ENCODE measurements around the gene AFF3.

AFF3 gene

DNA sequence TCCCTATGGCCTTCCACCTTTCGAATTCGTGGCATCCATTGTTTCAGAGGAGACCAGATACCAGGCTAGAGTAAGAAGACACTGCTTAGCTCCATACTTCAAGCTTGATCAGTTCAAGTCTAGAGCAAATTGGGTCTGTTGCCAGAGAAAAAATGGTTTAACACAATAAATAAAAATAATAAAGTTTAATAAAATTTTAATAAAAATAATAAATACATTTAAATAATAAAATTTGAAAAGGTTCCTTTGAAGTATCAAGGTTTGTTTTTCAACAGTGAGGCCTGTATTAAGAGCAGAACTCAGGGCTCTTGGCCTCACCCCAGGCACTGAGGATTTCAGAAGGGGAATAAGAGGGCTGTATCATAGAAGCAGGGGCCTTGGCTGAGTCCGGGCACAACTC lies 547.0 kb downstream of the AFF3 start:
- H3K4ac ChIP-seq (ENCODE audit: low read depth in 1 of 2, low read length in 2 of 2), result no peak overlapping the region
- no peak overlapping the region for H3K23ac ChIP-seq (ENCODE audit: low read length in 2 of 2)
- WGBS, result 98% methylated on average over 3 of the region's 3 CpGs
- no peaks in the 10 kb centered on the region for H3K9me3 ChIP-seq (ENCODE audit: control insufficient read depth, low read length)
- peaks cover 7% of the 10 kb centered on the region for H3K4me1 ChIP-seq (ENCODE audit: control insufficient read depth, insufficient read depth, low read depth, low read length)
- no peak overlapping the region for H3K9ac ChIP-seq (ENCODE audit: low read length)
- no peak overlapping the region for H3K18ac ChIP-seq (ENCODE audit: low read depth in 1 of 2, low read length in 2 of 2)
- no peak overlapping the region for H2BK15ac ChIP-seq (ENCODE audit: low read depth, poor library complexity, severe bottlenecking)
- H3K27me3 ChIP-seq (ENCODE audit: control insufficient read depth in 1 of 2, insufficient read depth in 1 of 2, low read length in 2 of 2), result peaks cover 0 to 39% of the 10 kb centered on the region in 2 experiments
- H3K79me1 ChIP-seq (replicated peaks; ENCODE audit: low read length, poor library complexity, severe bottlenecking), result peaks cover 21% of the 10 kb centered on the region
- no peak overlapping the region for H3K14ac ChIP-seq (ENCODE audit: low read length in 2 of 2)
- no peak overlapping the region for H3K27ac ChIP-seq (ENCODE audit: low read length, poor library complexity, severe bottlenecking)
- H4K91ac ChIP-seq (ENCODE audit: low read length), result no peak overlapping the region
- no peak overlapping the region for H2AFZ ChIP-seq (ENCODE audit: low read depth, low read length)
- H3K36me3 ChIP-seq (ENCODE audit: control insufficient read depth in 1 of 2, insufficient read depth in 2 of 2, low read depth in 1 of 2, low read length in 2 of 2), result peaks cover 0 to 34% of the 10 kb centered on the region in 2 experiments
- no peak overlapping the region for H3K4me2 ChIP-seq (ENCODE audit: low read length, poor library complexity, severe bottlenecking)
- no peak for DNase-seq
- no peak overlapping the region for H2BK120ac ChIP-seq (ENCODE audit: low read depth, low read length)
- no peak overlapping the region for H3K4me3 ChIP-seq (ENCODE audit: insufficient read depth in 1 of 2, low read depth in 1 of 2, low read length in 2 of 2)
- no peak overlapping the region for H2BK5ac ChIP-seq (ENCODE audit: low read depth, low read length, poor library complexity, severe bottlenecking)
- no peak overlapping the region for H2AK5ac ChIP-seq (ENCODE audit: low read length, severe bottlenecking)
- H4K8ac ChIP-seq (ENCODE audit: low read length), result no peak overlapping the region
- no peak overlapping the region for H2BK12ac ChIP-seq (ENCODE audit: low read length in 2 of 2)

DNA sequence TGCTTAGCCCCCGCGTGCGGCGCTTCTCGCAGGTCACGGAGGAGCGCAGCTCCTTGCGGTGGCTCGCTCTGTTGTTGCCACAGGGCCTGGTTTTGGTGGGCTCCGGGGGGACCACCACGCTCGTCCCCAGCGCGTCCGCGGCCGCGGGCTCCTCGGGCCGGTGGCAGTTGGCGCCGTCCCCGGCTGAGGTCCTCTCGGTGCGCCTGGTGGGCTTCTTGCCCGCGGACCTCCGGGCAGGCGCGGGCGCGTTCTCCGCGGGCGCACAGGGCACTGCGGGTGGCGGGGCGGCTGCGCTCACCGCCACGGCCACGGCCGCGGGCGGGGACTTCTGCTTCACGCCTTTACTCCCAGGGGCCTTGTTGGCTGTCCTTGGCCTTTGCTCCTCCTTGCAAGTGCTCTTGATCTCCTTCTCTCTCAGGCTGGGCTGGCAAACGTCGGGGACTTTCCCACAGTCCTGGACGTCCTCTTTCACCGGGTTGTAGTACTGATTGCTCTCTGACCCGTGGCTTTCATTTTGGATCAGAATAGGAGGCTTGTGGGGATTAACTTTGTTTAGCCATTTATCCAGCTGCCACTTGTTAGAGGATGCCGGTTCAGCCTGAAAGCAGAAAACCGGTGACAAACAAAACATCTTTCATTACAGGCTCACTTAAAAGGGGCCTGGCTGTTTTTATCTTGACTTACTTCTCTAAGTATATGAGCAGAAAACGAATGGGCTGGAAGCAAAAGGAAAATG lies 548.5 kb downstream of the AFF3 start:
- H3K9me3 ChIP-seq (ENCODE audit: control insufficient read depth, low read length), result no peaks in the 10 kb centered on the region
- peak; percentile 61 for DNase-seq
- H3K4me3 ChIP-seq (ENCODE audit: insufficient read depth in 1 of 2, low read depth in 1 of 2, low read length in 2 of 2), result no peak overlapping the region
- H3K79me1 ChIP-seq (replicated peaks; ENCODE audit: low read length, poor library complexity, severe bottlenecking), result peaks cover 29% of the 10 kb centered on the region
- peaks cover 0 to 41% of the 10 kb centered on the region in 2 experiments for H3K36me3 ChIP-seq (ENCODE audit: control insufficient read depth in 1 of 2, insufficient read depth in 2 of 2, low read depth in 1 of 2, low read length in 2 of 2)
- H3K4me1 ChIP-seq (ENCODE audit: control insufficient read depth, insufficient read depth, low read depth, low read length), result peaks cover 3% of the 10 kb centered on the region
- no peak overlapping the region for H3K9ac ChIP-seq (ENCODE audit: low read length)
- H3K27ac ChIP-seq (ENCODE audit: low read length, poor library complexity, severe bottlenecking), result no peak overlapping the region
- no peak overlapping the region for H3K4ac ChIP-seq (ENCODE audit: low read depth in 1 of 2, low read length in 2 of 2)
- H2AK5ac ChIP-seq (ENCODE audit: low read length, severe bottlenecking), result no peak overlapping the region
- WGBS, result 89% methylated on average over 54 of the region's 54 CpGs
- H3K4me2 ChIP-seq (ENCODE audit: low read length, poor library complexity, severe bottlenecking), result no peak overlapping the region
- H3K18ac ChIP-seq (ENCODE audit: low read depth in 1 of 2, low read length in 2 of 2), result no peak overlapping the region
- no peak overlapping the region for H2BK5ac ChIP-seq (ENCODE audit: low read depth, low read length, poor library complexity, severe bottlenecking)
- H4K8ac ChIP-seq (ENCODE audit: low read length), result no peak overlapping the region
- H2BK12ac ChIP-seq (ENCODE audit: low read length in 2 of 2), result no peak overlapping the region
- no peak overlapping the region for H2AFZ ChIP-seq (ENCODE audit: low read depth, low read length)
- peaks cover 0 to 31% of the 10 kb centered on the region in 2 experiments for H3K27me3 ChIP-seq (ENCODE audit: control insufficient read depth in 1 of 2, insufficient read depth in 1 of 2, low read length in 2 of 2)
- H3K23ac ChIP-seq (ENCODE audit: low read length in 2 of 2), result no peak overlapping the region
- no peak overlapping the region for H2BK15ac ChIP-seq (ENCODE audit: low read depth, poor library complexity, severe bottlenecking)
- no peak overlapping the region for H2BK120ac ChIP-seq (ENCODE audit: low read depth, low read length)
- H4K91ac ChIP-seq (ENCODE audit: low read length), result no peak overlapping the region
- no peak overlapping the region for H3K14ac ChIP-seq (ENCODE audit: low read length in 2 of 2)

DNA sequence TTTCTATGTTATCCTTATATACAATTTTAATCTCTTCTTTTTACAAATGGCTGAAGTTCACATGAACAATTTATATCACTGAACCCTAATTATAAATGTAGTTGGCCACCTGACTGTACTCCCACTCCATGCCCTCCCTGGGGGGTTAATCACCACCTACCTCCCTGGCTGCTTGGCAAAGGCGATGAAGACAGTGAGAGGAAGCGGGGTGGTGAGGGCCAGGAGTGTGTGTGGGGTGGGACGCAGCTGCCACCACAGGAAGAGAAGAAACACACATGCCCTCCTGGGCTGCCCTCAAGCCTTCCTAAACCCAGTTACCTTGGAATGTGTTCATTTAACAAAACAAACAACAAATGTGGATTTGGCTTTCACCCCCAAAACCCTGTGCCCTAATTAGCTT lies 565.6 kb downstream of the AFF3 start:
- Histone ChIP-seq H3K23ac (ENCODE audit: low read length in 2 of 2) (no peak overlapping the region), H3K4ac (ENCODE audit: low read depth in 1 of 2, low read length in 2 of 2) (no peak overlapping the region), H2BK120ac (ENCODE audit: low read depth, low read length) (no peak overlapping the region), H3K79me1 (replicated peaks; ENCODE audit: low read length, poor library complexity, severe bottlenecking) (no peaks in the 10 kb centered on the region), H2BK5ac (ENCODE audit: low read depth, low read length, poor library complexity, severe bottlenecking) (no peak overlapping the region), H4K91ac (ENCODE audit: low read length) (no peak overlapping the region), H3K9ac (ENCODE audit: low read length) (no peak overlapping the region), H3K4me3 (ENCODE audit: insufficient read depth in 1 of 2, low read depth in 1 of 2, low read length in 2 of 2) (no peak overlapping the region), H4K8ac (ENCODE audit: low read length) (no peak overlapping the region), H2BK15ac (ENCODE audit: low read depth, poor library complexity, severe bottlenecking) (no peak overlapping the region), H3K9me3 (ENCODE audit: control insufficient read depth, low read length) (no peaks in the 10 kb centered on the region), H3K4me2 (ENCODE audit: low read length, poor library complexity, severe bottlenecking) (no peak overlapping the region), H3K14ac (ENCODE audit: low read length in 2 of 2) (no peak overlapping the region), H3K4me1 (ENCODE audit: control insufficient read depth, insufficient read depth, low read depth, low read length) (peaks cover 2% of the 10 kb centered on the region), H3K27me3 (ENCODE audit: control insufficient read depth in 1 of 2, insufficient read depth in 1 of 2, low read length in 2 of 2) (peaks cover 0 to 24% of the 10 kb centered on the region in 2 experiments), H3K36me3 (ENCODE audit: control insufficient read depth in 1 of 2, insufficient read depth in 2 of 2, low read depth in 1 of 2, low read length in 2 of 2) (peaks cover 0 to 37% of the 10 kb centered on the region in 2 experiments), H2BK12ac (ENCODE audit: low read length in 2 of 2) (no peak overlapping the region), H2AFZ (ENCODE audit: low read depth, low read length) (no peak overlapping the region), H3K18ac (ENCODE audit: low read depth in 1 of 2, low read length in 2 of 2) (no peak overlapping the region), H2AK5ac (ENCODE audit: low read length, severe bottlenecking) (no peak overlapping the region), H3K27ac (ENCODE audit: low read length, poor library complexity, severe bottlenecking) (no peak overlapping the region)
- DNase-seq, result no peak
- WGBS, result 100% methylated on average over 3 of the region's 3 CpGs

DNA sequence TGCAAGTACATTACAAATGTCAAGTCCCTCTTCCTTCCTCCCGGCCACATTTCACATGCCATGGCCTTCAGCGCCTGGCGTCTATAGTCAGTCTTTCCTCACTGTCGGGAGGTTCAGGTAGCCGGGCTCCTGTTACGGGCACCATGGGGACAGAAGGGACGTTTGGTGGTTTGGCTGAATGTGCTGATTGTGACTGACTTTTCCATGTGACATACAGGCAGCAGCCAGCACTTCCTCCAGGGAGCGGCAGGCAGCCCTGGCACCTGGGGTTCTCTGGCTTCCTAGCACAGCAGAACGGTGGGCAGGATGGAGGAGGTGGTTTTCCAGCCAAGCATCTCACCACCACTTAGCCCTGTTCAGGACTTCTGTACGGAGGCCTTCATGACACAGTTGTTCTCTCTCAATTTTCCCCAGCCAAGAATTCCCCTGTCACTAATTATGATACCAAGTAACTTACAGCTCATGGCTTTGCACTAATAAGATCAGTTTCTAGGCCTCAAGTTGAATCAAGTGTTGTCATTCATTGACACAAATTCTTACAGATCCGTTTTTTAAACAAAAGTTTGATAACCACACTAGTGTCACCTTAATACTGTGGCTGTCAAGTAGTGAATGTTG lies 568.6 kb downstream of the AFF3 start:
- Histone ChIP-seq H3K18ac (ENCODE audit: low read depth in 1 of 2, low read length in 2 of 2) (no peak overlapping the region), H4K8ac (ENCODE audit: low read length) (no peak overlapping the region), H3K79me1 (replicated peaks; ENCODE audit: low read length, poor library complexity, severe bottlenecking) (no peaks in the 10 kb centered on the region), H3K36me3 (ENCODE audit: control insufficient read depth in 1 of 2, insufficient read depth in 2 of 2, low read depth in 1 of 2, low read length in 2 of 2) (peaks cover 0 to 24% of the 10 kb centered on the region in 2 experiments), H2AK5ac (ENCODE audit: low read length, severe bottlenecking) (no peak overlapping the region), H2AFZ (ENCODE audit: low read depth, low read length) (no peak overlapping the region), H3K14ac (ENCODE audit: low read length in 2 of 2) (no peak overlapping the region), H3K4ac (ENCODE audit: low read depth in 1 of 2, low read length in 2 of 2) (no peak overlapping the region), H3K4me2 (ENCODE audit: low read length, poor library complexity, severe bottlenecking) (no peak overlapping the region), H3K27me3 (ENCODE audit: control insufficient read depth in 1 of 2, insufficient read depth in 1 of 2, low read length in 2 of 2) (peaks cover 0 to 37% of the 10 kb centered on the region in 2 experiments), H4K91ac (ENCODE audit: low read length) (no peak overlapping the region), H3K27ac (ENCODE audit: low read length, poor library complexity, severe bottlenecking) (no peak overlapping the region), H3K4me3 (ENCODE audit: insufficient read depth in 1 of 2, low read depth in 1 of 2, low read length in 2 of 2) (no peak overlapping the region), H2BK12ac (ENCODE audit: low read length in 2 of 2) (no peak overlapping the region), H3K23ac (ENCODE audit: low read length in 2 of 2) (no peak overlapping the region), H2BK120ac (ENCODE audit: low read depth, low read length) (no peak overlapping the region), H3K4me1 (ENCODE audit: control insufficient read depth, insufficient read depth, low read depth, low read length) (peaks cover 4% of the 10 kb centered on the region), H3K9me3 (ENCODE audit: control insufficient read depth, low read length) (no peaks in the 10 kb centered on the region), H3K9ac (ENCODE audit: low read length) (no peak overlapping the region), H2BK5ac (ENCODE audit: low read depth, low read length, poor library complexity, severe bottlenecking) (no peak overlapping the region), H2BK15ac (ENCODE audit: low read depth, poor library complexity, severe bottlenecking) (no peak overlapping the region)
- DNase-seq, result no peak
- 89% methylated on average over 10 of the region's 11 CpGs for whole genome bisulfite sequencing

Data from mesenchymal stem cell (in vitro differentiated cells and primary cell).